HepG2 (cell line): ENCODE results near the gene SERPINF2. TPM values are rescaled to one million over a fixed set of nuclear protein-coding genes. Genes with fewer than 3 reads are reported as not detected.

ENCODE experiments used
- HMG20B ChIP-seq: conservative IDR thresholded peaks from 2 replicates; pipeline ENCODE4 v1.6.1; 2016; ENCODE audit warnings: missing genetic modification reagents, missing compliant biosample characterization
- KDM2A ChIP-seq: sonication (generic); formaldehyde crosslinking; IDR thresholded peaks from 2 replicates; pipeline ENCODE4 v1.4.0; 2020; ENCODE audit warnings: low read depth, missing genetic modification reagents, borderline replicate concordance
- NFATC3 ChIP-seq: sonication (generic); formaldehyde crosslinking; IDR thresholded peaks from 2 replicates; pipeline ENCODE4 v1.5.1; 2020; ENCODE audit warnings: mild to moderate bottlenecking, missing genetic modification reagents
- SP1 ChIP-seq, 2 experiments: fragments of 450-650 bp in 1 of 2; sonication (generic) in 1 of 2; formaldehyde crosslinking in 1 of 2; IDR thresholded peaks; 2 replicates each; pipeline versions ENCODE4 v1.4.0 to v1.6.1; 2016 to 2020; ENCODE audit warnings: missing genetic modification reagents in 1 of 2
- ZFP37 ChIP-seq: sonication (generic); formaldehyde crosslinking; IDR thresholded peaks from 2 replicates; pipeline ENCODE4 v1.4.0; 2020; ENCODE audit warnings: missing genetic modification reagents, borderline replicate concordance
- ZFP62 ChIP-seq: sonication (generic); formaldehyde crosslinking; IDR thresholded peaks from 2 replicates; pipeline ENCODE4 v1.4.0; 2020; ENCODE audit warnings: missing genetic modification reagents
- ZNF382 ChIP-seq: sonication (generic); formaldehyde crosslinking; IDR thresholded peaks from 2 replicates; pipeline ENCODE4 v1.5.0; 2020; ENCODE audit warnings: missing genetic modification reagents, mild to moderate bottlenecking, borderline replicate concordance
- ZNF543 ChIP-seq: sonication (generic); formaldehyde crosslinking; IDR thresholded peaks from 2 replicates; pipeline ENCODE4 v1.4.0; 2020; ENCODE audit warnings: mild to moderate bottlenecking, missing genetic modification reagents
- ZNF768 ChIP-seq: sonication (generic); formaldehyde crosslinking; IDR thresholded peaks from 2 replicates; pipeline ENCODE4 v1.4.0; 2020; ENCODE audit warnings: missing genetic modification reagents
- ZNF782 ChIP-seq: sonication (generic); formaldehyde crosslinking; IDR thresholded peaks from 2 replicates; pipeline ENCODE4 v1.4.0; 2020; ENCODE audit warnings: missing genetic modification reagents, mild to moderate bottlenecking, borderline replicate concordance
- polyA plus RNA-seq, 8 experiments: library from polyadenylated mRNA; depleted of rRNA in 3 of 8; stranded (reverse) in 7 of 8; unstranded in 1 of 8; fragments of >200 nt; fragmentation: Illumina TruSeq in 4 of 8; extraction: Trizol in 4 of 8; gene quantifications; 2 replicates each; pipeline versions ENCODE4 v1.2.1 to v1.2.3, GENCODE V29; 2011 to 2016; ENCODE audit warnings: low read depth in 4 of 8, missing spikeins in 1 of 8, mixed read lengths in 1 of 8; ENCODE audit not compliant: insufficient read depth in 1 of 8
- total RNA-seq, 5 experiments: library from RNA; depleted of rRNA; stranded (reverse); fragments of >200 nt; fragmentation: Illumina TruSeq; extraction: Trizol; gene quantifications; 2 replicates each; pipeline ENCODE4 v1.2.3, GENCODE V29; 2016; ENCODE audit warnings: low read depth in 1 of 5
- TF ChIP-seq, protein P1 (sequence below): sonication (generic); formaldehyde crosslinking; IDR thresholded peaks from 2 replicates; pipeline ENCODE4 v1.8.0; 2022; ENCODE audit warnings: mild to moderate bottlenecking, missing genetic modification reagents, borderline replicate concordance
- TF ChIP-seq, protein P2 (sequence below): sonication (generic); formaldehyde crosslinking; IDR thresholded peaks from 2 replicates; pipeline ENCODE4 v1.5.1; 2020; ENCODE audit warnings: missing genetic modification reagents, mild to moderate bottlenecking, borderline replicate concordance

The SERPINF2 gene
- total and polyA plus RNA-seq, 2 of the 13 experiments (the other 11 are each of a cell fraction or from before 2014, with no cell fraction given), result 309 to 548 TPM

DNA sequence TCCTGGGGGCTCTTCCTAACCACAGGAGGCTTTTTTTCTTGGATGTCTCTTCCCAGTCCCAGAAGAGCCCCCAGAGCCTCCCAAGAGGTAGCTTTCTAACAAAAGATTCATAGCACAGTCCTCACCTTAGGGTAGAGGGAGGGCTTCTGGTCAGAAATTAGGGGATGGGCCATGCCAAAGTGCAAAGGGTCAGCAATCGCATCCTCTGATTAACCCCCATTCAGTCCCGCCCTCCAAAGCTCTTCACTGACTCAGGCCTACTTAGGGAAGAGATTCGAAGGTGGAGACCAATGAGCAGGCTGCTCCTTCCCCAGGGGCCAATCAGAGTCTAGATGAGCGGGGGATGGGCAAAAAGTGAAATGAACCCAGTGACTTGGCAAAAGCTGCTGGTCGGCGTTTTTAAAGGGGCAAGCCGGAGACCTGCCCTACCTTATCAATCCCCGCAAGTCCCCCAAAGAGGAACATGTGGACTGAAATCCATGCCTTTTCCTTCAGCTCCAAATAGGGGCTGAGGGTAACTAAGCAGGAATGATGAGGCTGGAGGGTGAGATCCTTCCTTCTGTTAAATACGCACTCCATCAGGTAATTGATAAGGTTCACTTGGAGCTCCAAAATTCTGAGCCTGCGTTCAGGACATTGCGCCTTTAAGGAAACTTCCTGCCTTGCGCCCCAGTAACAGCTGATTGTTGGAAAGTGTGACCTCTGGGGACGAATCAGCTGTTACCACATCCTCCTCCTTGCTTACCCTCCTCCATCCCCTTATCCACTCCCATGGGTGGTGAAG, 25.6 kb upstream of the SERPINF2 start (continued):
- TF ChIP-seq, protein P1, sequence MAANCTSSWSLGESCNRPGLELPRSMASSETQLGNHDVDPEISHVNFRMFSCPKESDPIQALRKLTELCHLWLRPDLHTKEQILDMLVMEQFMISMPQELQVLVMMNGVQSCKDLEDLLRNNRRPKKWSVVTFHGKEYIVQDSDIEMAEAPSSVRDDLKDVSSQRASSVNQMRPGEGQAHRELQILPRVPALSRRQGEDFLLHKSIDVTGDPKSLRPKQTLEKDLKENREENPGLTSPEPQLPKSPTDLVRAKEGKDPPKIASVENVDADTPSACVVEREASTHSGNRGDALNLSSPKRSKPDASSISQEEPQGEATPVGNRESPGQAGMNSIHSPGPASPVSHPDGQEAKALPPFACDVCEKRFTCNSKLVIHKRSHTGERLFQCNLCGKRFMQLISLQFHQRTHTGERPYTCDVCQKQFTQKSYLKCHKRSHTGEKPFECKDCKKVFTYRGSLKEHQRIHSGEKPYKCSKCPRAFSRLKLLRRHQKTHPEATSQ (CRISPR knock-in tag), result no peak
- TF ChIP-seq ZFP62 (CRISPR knock-in tag) (no peak), SP1 (IDR thresholded peaks at IDR 0.05) (no peak), SP1 (CRISPR knock-in tag; IDR thresholded peaks at IDR 0.05) (no peak; the same call in 1 of the 2 replicates), ZNF382 (no peak), NFATC3 (CRISPR knock-in tag) (no peak), ZFP37 (CRISPR knock-in tag) (no peak), ZNF768 (no peak), ZNF543 (CRISPR knock-in tag) (no peak), KDM2A (CRISPR knock-in tag) (0 out of 2 replicates have a peak, but pooled peaks have one; percentile 2), HMG20B (0 out of 2 replicates have a peak, but pooled peaks have one; percentile 27), ZNF782 (no peak)
- TF ChIP-seq, protein P2, sequence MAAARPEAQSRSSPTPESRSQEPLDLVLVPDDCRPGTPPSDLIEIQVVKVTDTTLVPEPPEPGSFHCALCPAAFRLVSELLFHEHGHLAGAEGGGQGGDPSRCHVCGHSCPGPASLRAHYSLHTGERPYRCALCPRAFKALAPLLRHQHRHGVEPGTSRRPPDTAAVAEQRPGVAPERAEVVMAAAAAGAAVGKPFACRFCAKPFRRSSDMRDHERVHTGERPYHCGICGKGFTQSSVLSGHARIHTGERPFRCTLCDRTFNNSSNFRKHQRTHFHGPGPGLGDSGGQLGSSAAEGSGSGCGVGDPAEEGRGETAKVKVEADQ (CRISPR knock-in tag), result 0 out of 2 replicates have a peak, but pooled peaks have one; percentile 17
- TF ChIP-seq, all 625 proteins: peak for 124
